Measurements from ENCODE around the gene LRRTM4.

Gene LRRTM4

GRCh38 chr2:77519164-77519887 lies 2.9 kb downstream of the LRRTM4 start:
- Histone ChIP-seq H3K27me3 (ENCODE audit: control insufficient read depth, insufficient read depth, low read length) (no peaks in the 10 kb centered on the region), H3K36me3 (ENCODE audit: insufficient read depth, low read length) (no peaks in the 10 kb centered on the region), H3K4me2 (ENCODE audit: low read length) (no peak overlapping the region), H3K4me3 (ENCODE audit: low read length) (no peak overlapping the region), H3K9me3 (replicated peaks; ENCODE audit: low read length) (peaks cover 3% of the 10 kb centered on the region), H3K9ac (ENCODE audit: low read depth, low read length) (no peak overlapping the region), H3K4me1 (ENCODE audit: control insufficient read depth, insufficient read depth, low read length) (no peaks in the 10 kb centered on the region)

DNA sequence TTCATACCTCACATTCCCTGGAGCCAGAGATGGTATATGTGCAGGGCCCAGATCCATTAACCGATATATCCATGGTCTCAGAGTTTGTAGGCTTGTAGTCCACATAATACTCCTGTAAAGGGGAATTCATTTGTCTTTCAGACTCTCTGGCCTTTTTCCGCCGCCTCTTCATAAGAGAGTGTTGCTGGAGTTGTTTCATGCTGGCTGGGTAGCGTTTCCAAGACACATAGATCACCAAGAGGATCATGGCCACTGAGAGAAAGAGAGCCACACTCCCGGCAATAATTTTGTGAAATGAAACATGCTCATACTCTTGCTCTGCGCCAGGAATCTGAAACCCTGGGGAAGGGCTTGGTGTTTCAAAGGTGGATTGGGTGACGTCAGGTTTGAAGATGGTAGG lies 3.9 kb downstream of the LRRTM4 start:
- Histone ChIP-seq H3K4me3 (ENCODE audit: low read length) (no peak overlapping the region), H3K9me3 (replicated peaks; ENCODE audit: low read length) (peaks cover 3% of the 10 kb centered on the region), H3K27me3 (ENCODE audit: control insufficient read depth, insufficient read depth, low read length) (no peaks in the 10 kb centered on the region), H3K4me2 (ENCODE audit: low read length) (no peak overlapping the region), H3K36me3 (ENCODE audit: insufficient read depth, low read length) (no peaks in the 10 kb centered on the region), H3K4me1 (ENCODE audit: control insufficient read depth, insufficient read depth, low read length) (no peaks in the 10 kb centered on the region), H3K9ac (ENCODE audit: low read depth, low read length) (no peak overlapping the region)

DNA sequence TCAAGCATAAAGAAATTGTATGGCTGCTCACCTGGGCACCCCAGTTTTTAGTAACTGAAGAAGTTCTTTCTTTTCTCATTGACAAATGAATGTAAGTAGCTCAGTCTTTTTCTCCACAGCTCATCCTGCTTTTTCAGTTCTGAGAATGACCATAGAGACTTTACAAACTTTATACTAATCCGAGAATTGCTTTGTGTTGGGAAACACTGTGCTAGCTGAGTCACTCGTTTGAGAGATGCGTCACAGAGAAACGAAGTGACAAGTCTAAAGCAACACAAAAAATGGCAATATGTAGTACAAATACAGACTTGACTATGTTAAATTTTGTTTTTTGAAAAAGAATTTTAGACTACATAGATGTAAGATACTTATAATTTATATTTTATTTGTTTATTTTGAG lies 9.0 kb downstream of the LRRTM4 start:
- H3K4me3 ChIP-seq (ENCODE audit: low read length), result no peak overlapping the region
- no peak overlapping the region for H3K4me2 ChIP-seq (ENCODE audit: low read length)
- H3K9ac ChIP-seq (ENCODE audit: low read depth, low read length), result no peak overlapping the region
- H3K4me1 ChIP-seq (ENCODE audit: control insufficient read depth, insufficient read depth, low read length), result no peaks in the 10 kb centered on the region
- H3K9me3 ChIP-seq (replicated peaks; ENCODE audit: low read length), result no peaks in the 10 kb centered on the region
- H3K27me3 ChIP-seq (ENCODE audit: control insufficient read depth, insufficient read depth, low read length), result no peaks in the 10 kb centered on the region
- no peaks in the 10 kb centered on the region for H3K36me3 ChIP-seq (ENCODE audit: insufficient read depth, low read length)

DNA sequence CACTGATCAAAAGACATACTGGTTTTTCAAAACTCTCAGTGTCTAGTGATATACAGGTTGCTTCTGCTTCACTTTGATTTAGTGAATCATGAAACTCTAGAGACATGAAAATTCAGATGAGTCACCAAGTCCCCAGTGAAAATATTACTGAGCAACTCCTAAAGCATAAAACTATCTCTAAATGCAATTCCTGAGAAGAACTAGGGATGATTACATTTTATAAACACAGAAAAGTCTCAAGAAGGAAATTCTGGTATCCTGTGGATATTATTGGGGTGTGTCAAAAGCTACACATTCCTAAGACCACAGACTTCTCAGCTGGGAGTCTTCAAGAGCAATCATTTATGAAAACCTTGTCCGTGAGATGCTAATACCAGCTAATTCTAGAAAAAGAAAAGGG lies 9.7 kb downstream of the LRRTM4 start:
- H3K4me2 ChIP-seq (ENCODE audit: low read length), result no peak overlapping the region
- H3K36me3 ChIP-seq (ENCODE audit: insufficient read depth, low read length), result no peaks in the 10 kb centered on the region
- H3K4me3 ChIP-seq (ENCODE audit: low read length), result no peak overlapping the region

DNA sequence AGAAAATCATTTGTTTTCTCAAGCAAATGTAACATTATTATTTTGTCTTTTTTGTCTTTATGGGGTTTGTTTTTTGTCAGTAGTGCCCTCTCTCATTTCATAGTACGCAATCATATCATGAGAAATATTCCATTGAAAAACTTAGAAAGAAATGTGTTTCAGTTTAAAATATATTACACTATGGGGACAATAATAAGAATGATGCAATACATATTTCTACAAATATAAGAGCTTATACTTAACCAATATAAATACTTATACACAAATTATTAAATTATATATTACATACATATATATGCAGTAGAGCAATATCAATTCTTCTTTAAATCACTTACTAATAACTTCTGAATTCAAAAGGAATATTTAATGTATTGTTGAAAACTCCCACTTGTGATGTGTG lies 13.7 kb downstream of the LRRTM4 start:
- Histone ChIP-seq H3K36me3 (ENCODE audit: insufficient read depth, low read length) (no peaks in the 10 kb centered on the region), H3K4me3 (ENCODE audit: low read length) (no peak overlapping the region), H3K4me1 (ENCODE audit: control insufficient read depth, insufficient read depth, low read length) (no peaks in the 10 kb centered on the region), H3K27me3 (ENCODE audit: control insufficient read depth, insufficient read depth, low read length) (no peaks in the 10 kb centered on the region), H3K9ac (ENCODE audit: low read depth, low read length) (no peak overlapping the region), H3K9me3 (replicated peaks; ENCODE audit: low read length) (no peaks in the 10 kb centered on the region), H3K4me2 (ENCODE audit: low read length) (no peak overlapping the region)

More for the DNA sequence above, 9.7 kb downstream of the LRRTM4 start:
- no peaks in the 10 kb centered on the region for H3K9me3 ChIP-seq (replicated peaks; ENCODE audit: low read length)
- H3K4me1 ChIP-seq (ENCODE audit: control insufficient read depth, insufficient read depth, low read length), result no peaks in the 10 kb centered on the region
- H3K27me3 ChIP-seq (ENCODE audit: control insufficient read depth, insufficient read depth, low read length), result no peaks in the 10 kb centered on the region
- H3K9ac ChIP-seq (ENCODE audit: low read depth, low read length), result no peak overlapping the region

GRCh38 chr2:77507657-77508056 lies 14.5 kb downstream of the LRRTM4 start:
- no peak overlapping the region for H3K4me2 ChIP-seq (ENCODE audit: low read length)
- no peaks in the 10 kb centered on the region for H3K36me3 ChIP-seq (ENCODE audit: insufficient read depth, low read length)
- H3K4me1 ChIP-seq (ENCODE audit: control insufficient read depth, insufficient read depth, low read length), result no peaks in the 10 kb centered on the region
- H3K27me3 ChIP-seq (ENCODE audit: control insufficient read depth, insufficient read depth, low read length), result no peaks in the 10 kb centered on the region
- H3K4me3 ChIP-seq (ENCODE audit: low read length), result no peak overlapping the region
- no peak overlapping the region for H3K9ac ChIP-seq (ENCODE audit: low read depth, low read length)
- H3K9me3 ChIP-seq (replicated peaks; ENCODE audit: low read length), result no peaks in the 10 kb centered on the region

DNA sequence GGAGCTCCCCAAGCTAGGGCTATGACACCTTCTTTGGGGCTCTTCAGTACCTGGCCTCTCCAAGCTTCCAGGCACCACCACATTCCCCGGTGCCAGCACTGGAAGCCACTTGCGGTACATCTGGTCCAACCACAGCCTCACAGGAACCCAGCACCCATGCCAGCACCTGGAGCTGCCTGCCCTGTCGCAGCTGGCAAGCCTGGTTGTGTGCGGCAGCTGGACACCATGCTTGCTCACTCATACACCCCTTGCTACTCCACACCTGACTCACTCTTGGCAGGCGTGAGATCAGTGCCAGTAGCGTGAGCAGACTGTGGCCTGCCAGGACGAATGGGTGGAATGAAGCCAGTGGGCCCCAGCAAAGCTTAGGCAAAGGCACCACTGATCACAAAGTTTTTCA lies 34.0 kb downstream of the LRRTM4 start:
- no peaks in the 10 kb centered on the region for H3K4me1 ChIP-seq (ENCODE audit: control insufficient read depth, insufficient read depth, low read length)
- H3K9me3 ChIP-seq (replicated peaks; ENCODE audit: low read length), result no peaks in the 10 kb centered on the region
- no peak overlapping the region for H3K4me3 ChIP-seq (ENCODE audit: low read length)
- H3K27me3 ChIP-seq (ENCODE audit: control insufficient read depth, insufficient read depth, low read length), result no peaks in the 10 kb centered on the region
- no peak overlapping the region for H3K9ac ChIP-seq (ENCODE audit: low read depth, low read length)
- H3K4me2 ChIP-seq (ENCODE audit: low read length), result no peak overlapping the region
- H3K36me3 ChIP-seq (ENCODE audit: insufficient read depth, low read length), result no peaks in the 10 kb centered on the region

GRCh38 chr2:77487074-77487803 lies 34.9 kb downstream of the LRRTM4 start:
- H3K9ac ChIP-seq (ENCODE audit: low read depth, low read length), result no peak overlapping the region
- no peak overlapping the region for H3K4me3 ChIP-seq (ENCODE audit: low read length)

GRCh38 chr2:77484026-77484425 lies 38.1 kb downstream of the LRRTM4 start:
- Histone ChIP-seq H3K9ac (ENCODE audit: low read depth, low read length) (no peak overlapping the region), H3K4me1 (ENCODE audit: control insufficient read depth, insufficient read depth, low read length) (no peaks in the 10 kb centered on the region), H3K36me3 (ENCODE audit: insufficient read depth, low read length) (no peaks in the 10 kb centered on the region), H3K27me3 (ENCODE audit: control insufficient read depth, insufficient read depth, low read length) (no peaks in the 10 kb centered on the region), H3K4me2 (ENCODE audit: low read length) (no peak overlapping the region), H3K4me3 (ENCODE audit: low read length) (no peak overlapping the region), H3K9me3 (replicated peaks; ENCODE audit: low read length) (no peaks in the 10 kb centered on the region)

More at GRCh38 chr2:77487074-77487803, 34.9 kb downstream of the LRRTM4 start:
- Histone ChIP-seq H3K4me1 (ENCODE audit: control insufficient read depth, insufficient read depth, low read length) (no peaks in the 10 kb centered on the region), H3K9me3 (replicated peaks; ENCODE audit: low read length) (no peaks in the 10 kb centered on the region), H3K36me3 (ENCODE audit: insufficient read depth, low read length) (no peaks in the 10 kb centered on the region), H3K4me2 (ENCODE audit: low read length) (no peak overlapping the region), H3K27me3 (ENCODE audit: control insufficient read depth, insufficient read depth, low read length) (no peaks in the 10 kb centered on the region)

DNA sequence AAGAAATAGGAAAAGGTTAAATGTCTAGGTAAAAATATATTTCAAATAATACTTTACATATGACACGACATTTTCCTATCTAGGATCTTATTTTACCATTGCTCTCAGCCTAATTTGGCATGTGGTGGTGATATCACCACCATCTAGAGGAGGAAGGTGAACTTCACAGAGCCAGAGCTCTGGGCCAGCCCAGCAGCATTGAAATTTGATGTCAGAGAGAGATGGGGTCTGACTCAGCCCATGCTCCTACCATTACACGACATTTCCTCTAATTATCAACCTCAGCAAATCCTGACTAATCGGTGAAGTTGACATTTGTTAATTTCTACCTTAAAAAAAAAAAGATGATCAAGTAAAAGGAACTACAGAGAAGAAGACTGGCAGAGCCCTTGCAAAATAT lies 42.3 kb downstream of the LRRTM4 start:
- H3K4me1 ChIP-seq (ENCODE audit: control insufficient read depth, insufficient read depth, low read length), result no peaks in the 10 kb centered on the region
- no peak overlapping the region for H3K4me3 ChIP-seq (ENCODE audit: low read length)
- no peak overlapping the region for H3K9ac ChIP-seq (ENCODE audit: low read depth, low read length)
- H3K27me3 ChIP-seq (ENCODE audit: control insufficient read depth, insufficient read depth, low read length), result no peaks in the 10 kb centered on the region
- H3K9me3 ChIP-seq (replicated peaks; ENCODE audit: low read length), result no peaks in the 10 kb centered on the region
- H3K36me3 ChIP-seq (ENCODE audit: insufficient read depth, low read length), result no peaks in the 10 kb centered on the region
- no peak overlapping the region for H3K4me2 ChIP-seq (ENCODE audit: low read length)

- no peak overlapping the region for H3K4me2 ChIP-seq (ENCODE audit: low read length)
- no peaks in the 10 kb centered on the region for H3K9me3 ChIP-seq (replicated peaks; ENCODE audit: low read length)
- no peak overlapping the region for H3K4me3 ChIP-seq (ENCODE audit: low read length)
- H3K27me3 ChIP-seq (ENCODE audit: control insufficient read depth, insufficient read depth, low read length), result no peaks in the 10 kb centered on the region
- H3K4me1 ChIP-seq (ENCODE audit: control insufficient read depth, insufficient read depth, low read length), result no peaks in the 10 kb centered on the region
- H3K9ac ChIP-seq (ENCODE audit: low read depth, low read length), result no peak overlapping the region
- H3K36me3 ChIP-seq (ENCODE audit: insufficient read depth, low read length), result no peaks in the 10 kb centered on the region
Observed at GRCh38 chr2:77479395-77479794, 42.8 kb downstream of the LRRTM4 start.

- Histone ChIP-seq H3K4me3 (ENCODE audit: low read length) (no peak overlapping the region), H3K9ac (ENCODE audit: low read depth, low read length) (no peak overlapping the region), H3K27me3 (ENCODE audit: control insufficient read depth, insufficient read depth, low read length) (no peaks in the 10 kb centered on the region), H3K4me1 (ENCODE audit: control insufficient read depth, insufficient read depth, low read length) (no peaks in the 10 kb centered on the region), H3K9me3 (replicated peaks; ENCODE audit: low read length) (no peaks in the 10 kb centered on the region), H3K36me3 (ENCODE audit: insufficient read depth, low read length) (no peaks in the 10 kb centered on the region), H3K4me2 (ENCODE audit: low read length) (no peak overlapping the region)
Observed at GRCh38 chr2:77470096-77470495, 52.1 kb downstream of the LRRTM4 start.

All from skeletal muscle satellite cell (primary cell).